Measurements from ENCODE around the gene HHIPL1.
A peak's percentile ranks its signal among the peaks of the same experiment; 100 is the strongest.
"Not testable (repeated sequence)": the region's sequence is repeated elsewhere in the genome, so short reads cannot be mapped to it uniquely, and the experiment has no call there.

Gene HHIPL1

DNA sequence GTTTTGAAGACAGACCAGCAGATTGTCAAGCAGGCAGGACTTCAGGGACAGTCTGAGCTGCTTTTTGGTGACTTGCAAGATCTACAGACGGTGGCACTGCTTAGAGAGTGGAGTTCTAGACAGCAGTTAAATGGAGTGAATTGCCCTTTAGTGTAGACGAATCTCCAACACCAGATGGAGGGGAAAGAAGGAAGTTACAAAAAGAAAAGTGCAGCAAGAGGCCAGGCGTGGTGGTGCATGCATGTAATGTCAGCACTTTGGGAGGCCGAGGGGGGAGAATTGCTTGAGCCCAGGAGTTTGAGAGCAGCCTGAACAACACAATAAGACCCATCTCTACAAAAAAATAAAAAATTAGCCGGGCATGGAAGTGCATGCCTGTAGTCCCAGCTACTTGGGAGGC is 8.4 kb upstream of the HHIPL1 start:
- DNase-seq, result no peak

GRCh38 chr14:99637624-99638023 is 7.3 kb upstream of the HHIPL1 start:
- no peak for DNase-seq

GRCh38 chr14:99642771-99643170 is 2.2 kb upstream of the HHIPL1 start:
- not testable (repeated sequence) for DNase-seq

GRCh38 chr14:99643343-99643742 is 1.6 kb upstream of the HHIPL1 start:
- no peak for DNase-seq

DNA sequence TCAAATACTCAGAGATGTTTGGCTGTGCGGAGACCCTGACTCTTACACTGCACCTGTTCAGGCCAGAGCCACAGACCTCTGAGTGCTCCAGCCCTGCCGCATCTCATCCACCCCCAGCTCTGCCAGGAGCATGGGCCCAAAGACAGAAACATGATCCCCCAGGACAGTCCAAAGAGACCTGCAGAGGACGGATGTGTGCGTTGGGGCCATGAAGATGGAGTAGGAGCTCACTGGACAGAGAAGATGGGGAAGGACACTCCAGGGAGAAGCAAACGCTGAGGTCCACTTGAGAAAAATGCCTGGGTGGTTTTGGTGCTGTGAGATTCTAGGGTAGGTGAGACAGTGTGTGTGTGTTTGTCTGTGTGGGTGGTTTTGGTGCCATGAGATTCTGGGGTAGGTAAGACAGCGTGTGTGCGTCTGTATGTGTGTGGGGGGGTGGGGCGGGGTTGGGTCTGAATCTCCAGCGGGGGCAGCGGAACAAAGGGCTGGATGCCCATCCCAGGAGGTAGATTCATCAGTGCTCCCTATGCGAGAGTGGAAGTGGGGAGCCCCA is 818 bp upstream of the HHIPL1 start:
- no peak for DNase-seq

DNA sequence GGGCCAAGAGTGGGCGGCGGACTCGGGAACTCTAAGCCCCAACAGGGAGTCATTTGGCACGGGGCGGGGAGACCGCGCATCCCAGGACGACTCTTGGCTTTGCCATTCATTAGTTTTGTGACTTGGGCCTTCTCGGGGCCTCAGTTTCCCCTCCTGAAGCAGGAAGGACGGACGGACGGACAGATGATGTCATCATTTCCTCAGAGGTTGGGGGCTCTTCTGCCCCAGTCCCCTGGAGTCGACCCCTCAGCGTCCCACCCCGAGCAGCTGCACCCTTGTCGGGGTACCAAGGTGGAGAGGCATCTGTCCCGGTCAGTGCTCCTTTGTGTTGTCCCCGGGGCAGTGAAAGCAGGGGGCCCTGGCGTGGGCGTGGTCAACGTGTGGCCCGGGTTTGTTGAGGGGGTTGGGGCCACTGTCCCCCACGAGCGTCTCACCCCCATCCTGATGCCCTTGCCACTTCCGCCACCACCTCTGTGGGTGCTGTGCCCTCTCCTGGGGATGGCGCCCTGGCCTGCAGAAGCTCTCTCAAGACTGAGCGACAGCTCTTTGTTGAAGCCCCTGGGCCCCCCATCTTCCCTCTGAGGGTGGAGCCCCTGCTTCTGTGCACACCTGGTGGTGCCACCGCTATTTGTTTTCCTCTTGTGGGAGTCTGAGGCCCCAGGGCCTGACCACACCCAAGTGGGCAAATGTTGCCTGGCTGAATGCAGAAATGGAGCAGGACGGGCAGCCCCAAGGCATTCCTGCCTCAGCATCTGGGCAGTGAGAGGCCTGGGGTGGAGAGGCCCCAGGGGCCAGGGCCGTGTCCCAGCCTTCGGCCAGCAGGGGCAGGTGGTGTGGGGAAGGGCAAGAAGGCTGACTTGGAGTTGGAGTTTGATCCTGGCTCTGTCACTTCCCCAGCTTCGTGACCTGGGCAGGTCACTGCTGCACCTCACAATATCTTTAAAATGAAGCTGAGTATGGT is 896 bp downstream of the HHIPL1 start:
- DNase-seq, result no peak

DNA sequence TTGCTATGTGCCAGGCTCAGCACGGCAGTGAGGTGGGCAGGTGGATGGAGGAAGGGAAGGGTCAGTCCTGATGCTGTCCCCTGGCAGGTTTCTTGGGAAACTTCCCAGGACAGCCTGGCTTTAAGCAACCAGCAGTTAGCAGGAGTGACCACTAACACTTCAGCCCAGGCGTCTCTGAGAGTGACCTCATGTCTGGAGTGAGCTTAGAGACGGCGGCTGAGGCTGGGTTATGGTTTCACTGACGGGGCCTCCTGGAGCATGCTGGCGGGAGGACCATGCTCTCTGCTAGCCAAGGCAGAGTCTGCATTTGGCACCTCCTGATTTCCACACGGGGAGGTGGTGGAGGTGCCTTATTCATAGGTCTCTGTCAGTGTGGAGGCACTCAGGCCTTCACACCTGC is 2.5 kb downstream of the HHIPL1 start:
- DNase-seq, result no peak

DNA sequence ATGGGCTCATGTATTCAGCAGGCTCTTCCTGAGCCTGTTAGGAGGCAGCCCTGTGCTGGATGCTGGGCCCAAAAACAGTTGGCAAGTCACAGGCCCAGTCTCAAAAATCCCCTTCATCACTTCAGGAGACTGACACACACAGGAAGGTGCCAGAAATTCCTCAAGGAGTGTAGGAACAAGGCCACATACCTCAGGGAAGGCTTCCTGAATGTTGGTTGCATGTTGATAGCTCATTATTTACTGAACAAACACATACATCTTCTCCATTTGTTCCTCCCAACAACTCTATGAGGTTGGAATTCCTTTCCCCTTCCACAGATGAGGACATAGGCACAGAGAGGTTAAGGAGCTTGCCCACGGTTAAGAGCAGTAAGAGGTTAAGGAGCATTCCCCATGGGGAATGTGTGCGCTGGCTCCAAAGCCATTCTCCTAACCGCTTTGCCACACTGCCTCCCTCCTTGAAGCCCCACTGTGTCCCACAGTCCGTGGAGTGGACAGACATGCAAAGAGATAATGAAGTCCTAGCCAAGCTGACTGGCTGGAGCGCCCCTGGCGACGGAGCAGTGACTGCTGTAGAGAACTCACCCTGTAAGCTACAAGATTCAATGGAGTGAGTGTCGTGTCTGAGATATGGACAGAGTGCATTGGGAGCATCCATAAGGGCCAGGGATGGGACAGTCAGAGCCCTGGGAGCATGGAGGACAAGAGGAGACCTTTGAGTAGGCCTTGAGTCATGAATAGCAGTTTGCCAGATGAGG is 3.3 kb downstream of the HHIPL1 start:
- DNase-seq, result no peak

GRCh38 chr14:99649219-99649618 is 4.3 kb downstream of the HHIPL1 start:
- no peak for DNase-seq

GRCh38 chr14:99649643-99650042 is 4.7 kb downstream of the HHIPL1 start:
- DNase-seq, result no peak

DNA sequence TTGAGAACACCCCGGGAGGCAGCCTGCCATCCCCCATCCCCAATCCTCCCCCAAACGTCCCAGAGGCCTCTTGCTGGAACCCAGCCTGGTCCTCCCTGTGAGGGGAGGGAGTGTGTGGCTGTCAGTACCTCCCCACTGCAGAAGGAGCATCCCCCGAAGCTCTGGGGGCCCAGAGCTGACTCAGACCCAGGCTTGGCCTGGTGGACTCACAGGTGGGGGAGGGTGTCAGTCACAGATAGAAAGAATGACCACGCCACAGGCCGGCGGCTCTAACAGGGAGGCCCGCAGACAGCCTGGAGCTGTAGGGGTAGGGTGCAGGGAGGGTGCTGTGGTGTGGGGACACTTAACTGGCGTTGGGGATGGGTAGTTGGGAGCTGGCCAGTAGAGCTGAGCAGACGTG is 5.3 kb downstream of the HHIPL1 start:
- no peak for DNase-seq

- DNase-seq, result no peak
Measured at GRCh38 chr14:99651953-99652746, 7.2 kb downstream of the HHIPL1 start.

DNA sequence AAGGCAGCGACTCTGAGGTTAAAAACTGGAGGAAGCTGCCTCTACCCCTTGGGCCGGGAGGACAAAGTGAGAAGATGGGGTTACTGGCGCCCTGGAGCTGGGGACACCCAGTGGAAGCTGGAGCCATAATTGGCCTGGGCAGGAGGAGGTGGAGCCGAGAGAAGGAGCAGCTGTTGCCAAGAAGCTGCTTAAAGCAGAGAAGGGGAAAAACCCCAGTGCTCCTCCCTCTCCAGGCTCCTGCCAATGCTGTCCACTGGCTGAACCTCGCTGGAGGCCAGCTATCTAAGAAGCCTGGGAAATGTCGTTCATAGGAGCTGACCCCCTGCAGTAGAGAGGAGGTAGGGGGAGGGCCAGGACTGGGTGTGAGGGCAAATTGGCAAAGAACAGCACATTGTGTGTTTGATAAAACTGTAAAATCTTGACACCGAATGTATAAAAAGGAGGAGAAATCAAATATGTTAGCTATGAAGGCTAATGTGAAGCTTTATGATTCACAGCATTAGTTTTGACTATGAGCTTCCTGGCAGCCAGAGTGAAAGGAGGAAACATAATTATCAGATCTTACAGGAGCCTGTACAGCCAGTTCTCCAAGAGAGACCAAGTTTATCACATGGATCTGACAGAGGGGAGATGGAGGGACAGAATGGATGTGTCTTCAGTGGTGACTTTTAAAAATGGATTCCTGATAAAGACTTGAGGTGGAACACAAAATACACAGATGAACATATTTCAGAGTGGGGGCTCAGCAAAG is 9.5 kb downstream of the HHIPL1 start:
- peak; percentile 15 for DNase-seq

DNA sequence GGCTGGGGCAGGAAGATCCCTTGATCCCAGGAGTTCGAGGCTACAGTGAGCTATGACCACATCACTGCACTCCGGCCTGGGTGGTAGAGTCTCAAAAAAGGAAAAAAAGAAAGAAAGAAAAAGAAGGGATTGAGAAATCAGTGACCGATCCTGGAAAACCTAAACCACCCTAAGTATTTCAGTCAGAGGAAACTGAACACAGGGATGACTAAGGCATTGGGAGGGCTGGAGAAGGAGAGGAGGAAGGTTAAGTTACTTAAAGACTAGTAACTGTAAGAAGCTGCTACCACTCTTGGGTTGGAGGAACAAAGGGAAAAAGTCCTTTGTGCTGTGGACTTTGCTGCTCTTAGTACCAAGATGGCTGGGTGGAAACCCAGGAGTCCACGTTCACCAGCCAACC is 10.6 kb downstream of the HHIPL1 start:
- no peak for DNase-seq

GRCh38 chr14:99656171-99656570 is 11.2 kb downstream of the HHIPL1 start:
- no peak for DNase-seq

GRCh38 chr14:99657645-99658155 is 12.8 kb downstream of the HHIPL1 start:
- DNase-seq, result no peak

GRCh38 chr14:99658218-99658845 is 13.4 kb downstream of the HHIPL1 start:
- no peak for DNase-seq

- no peak for DNase-seq
Measured at GRCh38 chr14:99659333-99659741, 14.4 kb downstream of the HHIPL1 start.

DNA sequence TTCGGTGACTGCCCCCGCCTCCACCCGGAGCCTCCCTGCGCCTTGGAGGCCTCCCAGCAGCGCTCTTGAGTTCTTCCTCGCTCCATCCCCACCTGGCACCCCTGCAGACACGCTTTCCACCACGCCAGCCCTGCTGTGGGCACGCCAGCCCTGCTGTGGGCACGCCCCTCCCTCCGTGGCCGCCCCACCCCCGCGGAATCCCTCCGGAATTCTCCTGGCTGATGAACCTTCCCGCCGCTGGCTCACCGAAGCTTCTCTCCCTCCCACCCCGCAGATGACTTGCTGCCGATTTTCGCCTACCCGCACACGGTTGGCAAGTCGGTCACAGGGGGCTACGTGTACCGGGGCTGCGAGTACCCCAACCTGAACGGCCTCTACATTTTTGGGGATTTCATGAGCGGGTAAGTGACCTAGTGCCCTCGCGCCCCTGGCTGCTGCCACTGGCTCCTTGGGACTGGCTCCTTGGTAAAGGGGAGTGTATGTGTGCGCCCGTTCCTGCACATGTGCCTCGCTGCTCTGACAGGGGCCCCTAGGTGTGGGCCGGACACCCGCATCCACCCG is 15.2 kb downstream of the HHIPL1 start:
- no peak for DNase-seq

DNA sequence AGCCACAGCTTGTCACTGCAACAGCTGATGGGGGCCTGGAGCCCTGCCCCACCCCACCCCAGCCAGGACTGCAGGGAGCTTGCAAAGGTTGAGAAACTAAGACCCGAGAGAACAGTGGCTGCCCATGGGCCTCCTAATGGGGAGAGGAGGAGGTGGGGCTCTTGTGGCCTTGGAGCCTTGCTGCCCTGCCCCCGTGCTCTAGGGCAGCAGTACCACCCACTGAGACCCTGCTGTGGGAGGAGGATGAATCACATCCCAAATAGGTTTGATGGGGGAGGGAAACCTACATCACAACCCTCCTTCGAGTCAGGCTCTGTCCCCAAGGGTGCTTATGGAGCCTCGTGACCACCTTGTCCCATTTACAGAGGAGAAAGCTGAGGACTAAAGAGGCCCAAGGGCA is 15.9 kb downstream of the HHIPL1 start:
- no peak for DNase-seq

DNA sequence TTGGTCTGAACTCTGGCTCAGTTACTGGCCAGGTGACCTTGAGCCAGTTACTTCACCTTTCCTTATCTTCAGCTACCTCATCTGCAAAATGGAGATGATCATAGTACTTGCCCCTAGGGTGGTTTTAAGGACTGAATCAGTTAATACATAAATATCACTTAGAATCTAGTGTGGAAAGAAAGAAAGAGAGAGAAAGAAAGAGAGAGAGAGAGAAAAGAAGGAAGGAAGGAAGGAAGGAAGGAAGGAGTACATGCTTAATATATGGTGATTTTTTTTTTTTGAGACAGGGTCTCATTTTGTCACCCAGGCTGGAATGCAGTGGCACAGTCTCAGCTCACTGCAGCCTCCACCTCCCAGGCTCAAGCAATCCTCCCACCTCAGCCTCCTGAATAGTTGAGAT is 16.3 kb downstream of the HHIPL1 start:
- not testable (repeated sequence) for DNase-seq
